ENCODE measurements around the gene TMOD1. TPM values are rescaled to one million over a fixed set of nuclear protein-coding genes. Genes with fewer than 3 reads are reported as not detected.
A peak's percentile ranks its signal among the peaks of the same experiment; 100 is the strongest.

TMOD1 gene
- total and polyA plus RNA-seq, 9 of the 15 experiments (the other 6 are each of a cell fraction or from before 2014, with no cell fraction given), result 7.1 to 41.2 (median 14.2) TPM

GRCh38 chr9:97594381-97594921 is 93.0 kb downstream of the TMOD1 start:
- Histone ChIP-seq H3K4me1 (replicated peaks in 1 of 2; ENCODE audit: control insufficient read depth in 2 of 2, insufficient read depth in 2 of 2, low read length in 2 of 2) (peaks cover 0 to 6% of the 10 kb centered on the region in 2 experiments; a peak in 3 of 5 replicates), H4K20me1 (replicated peaks; ENCODE audit: control insufficient read depth, insufficient read depth, low read length) (no peaks in the 10 kb centered on the region), H3K27ac (ENCODE audit: extremely low read depth, low read depth, low read length) (no peak overlapping the region), H3K9ac (ENCODE audit: insufficient read depth in 1 of 2, low read depth in 2 of 2, low read length in 2 of 2) (0 out of 4 replicates have a peak overlapping the region, but pooled peaks of 1 of the 2 experiments have one; percentile 43), H3K4me3 (no peak overlapping the region), H3K27me3 (ENCODE audit: control insufficient read depth in 2 of 2, insufficient read depth in 2 of 2, low read length in 2 of 2) (no peaks in the 10 kb centered on the region), H3K9me3 (replicated peaks; ENCODE audit: control insufficient read depth, insufficient read depth, low read depth, low read length) (no peaks in the 10 kb centered on the region), H3K79me2 (ENCODE audit: control insufficient read depth, insufficient read depth, low read length) (no peaks in the 10 kb centered on the region), H2AFZ (ENCODE audit: low read depth, low read length) (no peak overlapping the region), H3K4me2 (ENCODE audit: insufficient read depth, low read length) (no peak overlapping the region), H3K36me3 (ENCODE audit: control insufficient read depth, insufficient read depth, low read length) (peaks cover 45% of the 10 kb centered on the region), H3K9me1 (ENCODE audit: control insufficient read depth, insufficient read depth, low read length) (no peaks in the 10 kb centered on the region)
- ATAC-seq (no peak), DNase-seq (ENCODE audit: extremely low read depth in 1 of 4, low spot score in 3 of 4) (no peak), FAIRE-seq (no peak)
- 94% methylated on average over 11 of the region's 11 CpGs for WGBS (ENCODE audit: insufficient coverage, low coverage, missing lambda C conversion rate)
- POLR2A ChIA-PET, result interaction anchor here (0.6 to 1.5 kb wide), 4 partner anchors 9 to 136 kb away, joined by 3 read pairs; no protein-coding TSS in a partner anchor
- intact Hi-C loops (cut with micrococcal nuclease), result no loop called here
- no peak for TF ChIP-seq KLF6 (CRISPR knock-in tag; IDR thresholded peaks at IDR 0.05; ENCODE audit: borderline replicate concordance)
- TF ChIP-seq NFIC (IDR thresholded peaks at IDR 0.05), result 0 out of 2 replicates have a peak, but pooled peaks have one; percentile 10
- in situ Hi-C loops (cut with MboI), result no loop called here
- CTCF ChIA-PET (ENCODE audit: low intra/inter-chr PET ratio), result no interaction called here
- BruUV-seq (replicated peaks), result no TSS peak

- no peak for FAIRE-seq
- no peak overlapping the region for H3K4me2 ChIP-seq (ENCODE audit: insufficient read depth, low read length)
- no peak for TF ChIP-seq ZNF518B (CRISPR knock-in tag; IDR thresholded peaks at IDR 0.05)
- no peak for TF ChIP-seq PHTF2 (CRISPR knock-in tag; IDR thresholded peaks at IDR 0.05)
- no peak for TF ChIP-seq STAG1 (CRISPR knock-in tag; IDR thresholded peaks at IDR 0.05; ENCODE audit: borderline replicate concordance)
- TF ChIP-seq NBN (IDR thresholded peaks at IDR 0.05; ENCODE audit: low read depth), result no peak
- TF ChIP-seq FOS (IDR thresholded peaks at IDR 0.05; ENCODE audit: extremely low read depth, insufficient read length), result no peak
- TF ChIP-seq ZFP36 (IDR thresholded peaks at IDR 0.05; ENCODE audit: low read depth, low read length, partially characterized antibody), result no peak
- TF ChIP-seq FOXP4 (CRISPR knock-in tag; IDR thresholded peaks at IDR 0.05; ENCODE audit: borderline replicate concordance), result no peak
- no peak for TF ChIP-seq ZNF253 (CRISPR knock-in tag; conservative IDR thresholded peaks at IDR 0.05)
Measured at GRCh38 chr9:97596906-97597305, 95.4 kb downstream of the TMOD1 start.

More at GRCh38 chr9:97596906-97597305, 95.4 kb downstream of the TMOD1 start:
- Histone ChIP-seq H3K9ac (ENCODE audit: insufficient read depth in 1 of 2, low read depth in 2 of 2, low read length in 2 of 2) (no peak overlapping the region), H3K4me3 (no peak overlapping the region), H3K79me2 (ENCODE audit: control insufficient read depth, insufficient read depth, low read length) (no peaks in the 10 kb centered on the region), H3K27me3 (ENCODE audit: control insufficient read depth in 2 of 2, insufficient read depth in 2 of 2, low read length in 2 of 2) (no peaks in the 10 kb centered on the region), H3K27ac (ENCODE audit: extremely low read depth, low read depth, low read length) (no peak overlapping the region), H2AFZ (ENCODE audit: low read depth, low read length) (no peak overlapping the region), H4K20me1 (replicated peaks; ENCODE audit: control insufficient read depth, insufficient read depth, low read length) (no peaks in the 10 kb centered on the region), H3K9me1 (ENCODE audit: control insufficient read depth, insufficient read depth, low read length) (peaks cover 3% of the 10 kb centered on the region), H3K4me1 (replicated peaks in 1 of 2; ENCODE audit: control insufficient read depth in 2 of 2, insufficient read depth in 2 of 2, low read length in 2 of 2) (peaks cover 0 to 6% of the 10 kb centered on the region in 2 experiments; a peak in 3 of 5 replicates), H3K9me3 (replicated peaks; ENCODE audit: control insufficient read depth, insufficient read depth, low read depth, low read length) (no peaks in the 10 kb centered on the region), H3K36me3 (ENCODE audit: control insufficient read depth, insufficient read depth, low read length) (peaks cover 61% of the 10 kb centered on the region)
- DNase-seq (ENCODE audit: extremely low read depth in 1 of 4, low spot score in 3 of 4), result no peak
- BruUV-seq (replicated peaks), result no TSS peak
- WGBS (ENCODE audit: insufficient coverage, low coverage, missing lambda C conversion rate), result 78% methylated on average over 4 of the region's 4 CpGs
- ChIA-PET CTCF (ENCODE audit: low intra/inter-chr PET ratio) (no interaction called here), POLR2A (interaction anchor here (0.6 to 0.8 kb wide), 3 partner anchors 23 to 177 kb away, joined by 3 to 6 read pairs (median 3); no protein-coding TSS in a partner anchor)
- intact Hi-C loops (cut with micrococcal nuclease), result loop anchor here (5.0 kb wide), 1 partner anchor 740 kb away; no protein-coding TSS in a partner anchor
- ATAC-seq, result no peak
- in situ Hi-C loops (cut with MboI), result no loop called here

Measured in K562 (cell line).